Measurements from ENCODE around the gene RASAL1. TPM values are rescaled to one million over a fixed set of nuclear protein-coding genes. Genes with fewer than 3 reads are reported as not detected.
A peak's percentile ranks its signal among the peaks of the same experiment; 100 is the strongest.
"Not testable (repeated sequence)": the region's sequence is repeated elsewhere in the genome, so short reads cannot be mapped to it uniquely, and the experiment has no call there.

RASAL1 gene
- polyA plus RNA-seq, 3 donors: not detected

GRCh38 chr12:113142886-113143332 is 7.3 kb upstream of the RASAL1 start:
- WGBS (ENCODE audit: insufficient coverage): no CpG with 5 or more reads among the region's 5 CpGs
- no peak for DNase-seq
- H3K9ac ChIP-seq (ENCODE audit: insufficient read depth, low read length, poor library complexity, severe bottlenecking): peak overlapping the region; percentile 85
- H3K4me3 ChIP-seq (replicated peaks in 1 of 3; ENCODE audit: low read depth in 2 of 3, low read length in 3 of 3): peak overlapping the region in 1 of 3 experiments; percentile 39
- H3K27me3 ChIP-seq (ENCODE audit: control insufficient read depth in 2 of 2, insufficient read depth in 2 of 2, low read length in 2 of 2): no peaks in the 10 kb centered on the region
- no peaks in the 10 kb centered on the region for H3K79me2 ChIP-seq (ENCODE audit: insufficient read depth, low read length)
- H3K27ac Mint-ChIP-seq: peak overlapping the region; percentile 96 to 99 (median 98)
- peaks cover 3 to 5% (median 4%) of the 10 kb centered on the region in 3 donors for H3K27me3 Mint-ChIP-seq (ENCODE audit: low read depth in 3 of 3)
- H2AFZ ChIP-seq (ENCODE audit: insufficient read depth, low read depth, low read length, poor library complexity, severe bottlenecking): peak overlapping the region; percentile 74
- intact Hi-C loops (cut with micrococcal nuclease): no loop called here
- no peaks in the 10 kb centered on the region for H4K20me1 ChIP-seq (ENCODE audit: insufficient read depth, low read length)
- H3K4me3 Mint-ChIP-seq: peak overlapping the region; percentile 49 to 85
- H3K4me2 ChIP-seq (replicated peaks; ENCODE audit: extremely low read depth, low read length, poor library complexity, severe bottlenecking): peak overlapping the region; percentile 50
- peaks cover 32 to 40% of the 10 kb centered on the region in 2 donors for H3K4me1 ChIP-seq (ENCODE audit: control insufficient read depth in 1 of 2, insufficient read depth in 2 of 2, low read length in 2 of 2)
- H3K9me3 Mint-ChIP-seq: peaks cover 0 to 7% (median 0%) of the 10 kb centered on the region in 7 donors
- H3K9me3 ChIP-seq (replicated peaks in 1 of 2; ENCODE audit: control insufficient read depth in 1 of 2, insufficient read depth in 1 of 2, low read length in 2 of 2): no peaks in the 10 kb centered on the region
- H3K36me3 Mint-ChIP-seq: no peaks in the 10 kb centered on the region
- H3K27ac ChIP-seq (ENCODE audit: low read depth in 1 of 2, low read length in 2 of 2): peak overlapping the region; percentile 97 to 99
- no peaks in the 10 kb centered on the region for H3K36me3 ChIP-seq (replicated peaks in 1 of 2; ENCODE audit: control insufficient read depth in 1 of 2, insufficient read depth in 2 of 2, low read length in 2 of 2)
- no peak for TF ChIP-seq CTCF (IDR thresholded peaks at IDR 0.05)
- peaks cover 34% of the 10 kb centered on the region for H3K4me1 Mint-ChIP-seq

DNA sequence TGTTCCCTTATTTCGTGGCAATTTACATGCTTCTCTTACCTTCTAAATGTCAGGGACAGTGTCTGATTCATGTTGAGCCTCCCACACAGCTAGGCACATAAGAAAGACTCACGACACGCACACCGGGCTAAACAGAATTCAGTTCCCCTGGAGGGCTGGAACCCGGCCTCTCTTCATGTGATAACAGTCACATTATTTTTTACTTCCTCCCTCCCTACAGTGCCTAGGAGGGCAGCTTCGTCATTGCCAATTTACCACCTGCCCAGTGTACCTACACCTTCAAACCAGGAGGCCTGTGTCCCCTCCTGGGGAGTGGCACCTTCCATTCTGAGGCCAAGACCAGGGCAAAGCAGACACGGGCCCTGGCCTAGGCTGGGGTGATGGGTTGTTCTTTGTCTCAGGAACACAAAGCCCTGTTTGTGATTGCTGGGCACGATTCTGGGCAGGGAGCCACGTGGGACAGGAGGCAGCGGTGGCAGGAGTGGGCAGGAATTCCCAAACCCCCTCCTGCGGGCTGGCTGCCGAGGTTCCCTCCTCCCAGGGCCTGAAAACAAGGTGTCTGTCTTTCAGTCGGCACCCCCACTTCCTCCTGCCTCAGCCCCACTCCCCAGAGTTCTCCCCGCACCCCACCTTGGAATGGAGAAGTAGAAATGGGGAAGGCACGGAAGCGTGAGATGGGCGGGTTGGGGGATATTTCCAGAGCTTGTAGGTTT is 6.8 kb upstream of the RASAL1 start:
- TF ChIP-seq CTCF (IDR thresholded peaks at IDR 0.05): no peak
- intact Hi-C loops (cut with micrococcal nuclease): no loop called here
- Histone ChIP-seq H3K4me1 (ENCODE audit: control insufficient read depth in 1 of 2, insufficient read depth in 2 of 2, low read length in 2 of 2) (peaks cover 32 to 40% of the 10 kb centered on the region in 2 donors), H3K4me3 (replicated peaks in 1 of 3; ENCODE audit: low read depth in 2 of 3, low read length in 3 of 3) (peak overlapping the region in 1 of 3 experiments; percentile 39), H3K9me3 (replicated peaks in 1 of 2; ENCODE audit: control insufficient read depth in 1 of 2, insufficient read depth in 1 of 2, low read length in 2 of 2) (no peaks in the 10 kb centered on the region), H2AFZ (ENCODE audit: insufficient read depth, low read depth, low read length, poor library complexity, severe bottlenecking) (peak overlapping the region; percentile 74), H3K27ac (ENCODE audit: low read depth in 1 of 2, low read length in 2 of 2) (peak overlapping the region; percentile 97 to 99), H3K9ac (ENCODE audit: insufficient read depth, low read length, poor library complexity, severe bottlenecking) (peak overlapping the region; percentile 85), H3K79me2 (ENCODE audit: insufficient read depth, low read length) (no peaks in the 10 kb centered on the region), H3K36me3 (replicated peaks in 1 of 2; ENCODE audit: control insufficient read depth in 1 of 2, insufficient read depth in 2 of 2, low read length in 2 of 2) (no peaks in the 10 kb centered on the region), H4K20me1 (ENCODE audit: insufficient read depth, low read length) (no peaks in the 10 kb centered on the region), H3K27me3 (ENCODE audit: control insufficient read depth in 2 of 2, insufficient read depth in 2 of 2, low read length in 2 of 2) (no peaks in the 10 kb centered on the region), H3K4me2 (replicated peaks; ENCODE audit: extremely low read depth, low read length, poor library complexity, severe bottlenecking) (peak overlapping the region; percentile 50)
- peak; percentile 90 to 95 (median 94) for DNase-seq
- Mint-ChIP-seq H3K4me1 (peaks cover 34% of the 10 kb centered on the region), H3K27ac (peak overlapping the region; percentile 96 to 99 (median 98)), H3K9me3 (peaks cover 0 to 6% (median 0%) of the 10 kb centered on the region in 7 donors), H3K4me3 (peak overlapping the region; percentile 45 to 85), H3K36me3 (no peaks in the 10 kb centered on the region), H3K27me3 (ENCODE audit: low read depth in 3 of 3) (peaks cover 3 to 6% (median 4%) of the 10 kb centered on the region in 3 donors)
- 0% methylated on average over 8 of the region's 17 CpGs for WGBS (ENCODE audit: insufficient coverage)

- intact Hi-C loops (cut with micrococcal nuclease); H3K79me2 ChIP-seq (ENCODE audit: insufficient read depth, low read length); DNase-seq; H3K27me3 ChIP-seq (ENCODE audit: control insufficient read depth in 2 of 2, insufficient read depth in 2 of 2, low read length in 2 of 2); H3K9me3 ChIP-seq (replicated peaks in 1 of 2; ENCODE audit: control insufficient read depth in 1 of 2, insufficient read depth in 1 of 2, low read length in 2 of 2); H4K20me1 ChIP-seq (ENCODE audit: insufficient read depth, low read length); H3K36me3 Mint-ChIP-seq; H3K4me3 ChIP-seq (replicated peaks in 1 of 3; ENCODE audit: low read depth in 2 of 3, low read length in 3 of 3); H3K9me3 Mint-ChIP-seq; H3K27me3 Mint-ChIP-seq (ENCODE audit: low read depth in 3 of 3); H3K36me3 ChIP-seq (replicated peaks in 1 of 2; ENCODE audit: control insufficient read depth in 1 of 2, insufficient read depth in 2 of 2, low read length in 2 of 2): not testable (repeated sequence)
- Histone ChIP-seq H3K4me2 (replicated peaks; ENCODE audit: extremely low read depth, low read length, poor library complexity, severe bottlenecking) (peak overlapping the region; percentile 50), H3K4me1 (ENCODE audit: control insufficient read depth in 1 of 2, insufficient read depth in 2 of 2, low read length in 2 of 2) (peaks cover 32 to 40% of the 10 kb centered on the region in 2 donors), H3K27ac (ENCODE audit: low read depth in 1 of 2, low read length in 2 of 2) (peak overlapping the region; percentile 97 to 99), H2AFZ (ENCODE audit: insufficient read depth, low read depth, low read length, poor library complexity, severe bottlenecking) (peak overlapping the region; percentile 74), H3K9ac (ENCODE audit: insufficient read depth, low read length, poor library complexity, severe bottlenecking) (peak overlapping the region; percentile 85)
- H3K4me1 Mint-ChIP-seq: peaks cover 36% of the 10 kb centered on the region
- peak overlapping the region; percentile 96 to 99 (median 98) for H3K27ac Mint-ChIP-seq
- 100% methylated on average over 1 of the region's 3 CpGs for WGBS (ENCODE audit: insufficient coverage)
- peak overlapping the region in 1 of 2 donors; percentile 45 for H3K4me3 Mint-ChIP-seq
Observed at GRCh38 chr12:113141716-113142115, 6.2 kb upstream of the RASAL1 start.
